ENCODE data around the gene KCNA10.

The KCNA10 gene

GRCh38 chr1:110549831-110550230 is 30.9 kb upstream of the KCNA10 start:
- peaks cover 28% of the 10 kb centered on the region for H3K27me3 ChIP-seq (ENCODE audit: control insufficient read depth, insufficient read depth, low read length)
- no peaks in the 10 kb centered on the region for H3K9me3 ChIP-seq (replicated peaks; ENCODE audit: low read length)
- no peak overlapping the region for H3K4me2 ChIP-seq (ENCODE audit: low read length)
- H3K4me1 ChIP-seq (ENCODE audit: control insufficient read depth, insufficient read depth, low read length) = no peaks in the 10 kb centered on the region
- H3K36me3 ChIP-seq (ENCODE audit: insufficient read depth, low read length) = no peaks in the 10 kb centered on the region
- H3K9ac ChIP-seq (ENCODE audit: low read depth, low read length) = no peak overlapping the region
- H3K4me3 ChIP-seq (ENCODE audit: low read length) = no peak overlapping the region

- Histone ChIP-seq H3K4me1 (ENCODE audit: control insufficient read depth, insufficient read depth, low read length) (no peaks in the 10 kb centered on the region), H3K9ac (ENCODE audit: low read depth, low read length) (no peak overlapping the region), H3K9me3 (replicated peaks; ENCODE audit: low read length) (no peaks in the 10 kb centered on the region), H3K4me3 (ENCODE audit: low read length) (no peak overlapping the region), H3K36me3 (ENCODE audit: insufficient read depth, low read length) (no peaks in the 10 kb centered on the region), H3K4me2 (ENCODE audit: low read length) (no peak overlapping the region), H3K27me3 (ENCODE audit: control insufficient read depth, insufficient read depth, low read length) (peaks cover 18% of the 10 kb centered on the region)
These were observed 29.4 kb upstream of the KCNA10 start for GRCh38 chr1:110548381-110548780.

- Histone ChIP-seq H3K4me2 (ENCODE audit: low read length) (no peak overlapping the region), H3K36me3 (ENCODE audit: insufficient read depth, low read length) (no peaks in the 10 kb centered on the region), H3K27me3 (ENCODE audit: control insufficient read depth, insufficient read depth, low read length) (peaks cover 7% of the 10 kb centered on the region), H3K9me3 (replicated peaks; ENCODE audit: low read length) (no peaks in the 10 kb centered on the region), H3K4me3 (ENCODE audit: low read length) (no peak overlapping the region), H3K9ac (ENCODE audit: low read depth, low read length) (no peak overlapping the region), H3K4me1 (ENCODE audit: control insufficient read depth, insufficient read depth, low read length) (no peaks in the 10 kb centered on the region)
These were observed 28.0 kb upstream of the KCNA10 start for GRCh38 chr1:110547017-110547416.

- H3K4me2 ChIP-seq (ENCODE audit: low read length) = no peak overlapping the region
- no peak overlapping the region for H3K9ac ChIP-seq (ENCODE audit: low read depth, low read length)
- H3K9me3 ChIP-seq (replicated peaks; ENCODE audit: low read length) = no peaks in the 10 kb centered on the region
- H3K27me3 ChIP-seq (ENCODE audit: control insufficient read depth, insufficient read depth, low read length) = peaks cover 4% of the 10 kb centered on the region
- no peaks in the 10 kb centered on the region for H3K4me1 ChIP-seq (ENCODE audit: control insufficient read depth, insufficient read depth, low read length)
- H3K36me3 ChIP-seq (ENCODE audit: insufficient read depth, low read length) = no peaks in the 10 kb centered on the region
- no peak overlapping the region for H3K4me3 ChIP-seq (ENCODE audit: low read length)
These were observed 26.5 kb upstream of the KCNA10 start for GRCh38 chr1:110545492-110545891.

- Histone ChIP-seq H3K4me3 (ENCODE audit: low read length) (no peak overlapping the region), H3K9me3 (replicated peaks; ENCODE audit: low read length) (no peaks in the 10 kb centered on the region), H3K9ac (ENCODE audit: low read depth, low read length) (no peak overlapping the region), H3K4me2 (ENCODE audit: low read length) (no peak overlapping the region), H3K36me3 (ENCODE audit: insufficient read depth, low read length) (no peaks in the 10 kb centered on the region), H3K4me1 (ENCODE audit: control insufficient read depth, insufficient read depth, low read length) (no peaks in the 10 kb centered on the region), H3K27me3 (ENCODE audit: control insufficient read depth, insufficient read depth, low read length) (peaks cover 4% of the 10 kb centered on the region)
These were observed 25.8 kb upstream of the KCNA10 start for GRCh38 chr1:110544753-110545152.

GRCh38 chr1:110542725-110543124 is 23.8 kb upstream of the KCNA10 start:
- no peak overlapping the region for H3K9ac ChIP-seq (ENCODE audit: low read depth, low read length)
- peaks cover 4% of the 10 kb centered on the region for H3K27me3 ChIP-seq (ENCODE audit: control insufficient read depth, insufficient read depth, low read length)

GRCh38 chr1:110541906-110542395 is 23.0 kb upstream of the KCNA10 start:
- H3K4me3 ChIP-seq (ENCODE audit: low read length) = no peak overlapping the region
- H3K9me3 ChIP-seq (replicated peaks; ENCODE audit: low read length) = no peaks in the 10 kb centered on the region
- H3K4me1 ChIP-seq (ENCODE audit: control insufficient read depth, insufficient read depth, low read length) = no peaks in the 10 kb centered on the region
- H3K36me3 ChIP-seq (ENCODE audit: insufficient read depth, low read length) = no peaks in the 10 kb centered on the region
- peaks cover 4% of the 10 kb centered on the region for H3K27me3 ChIP-seq (ENCODE audit: control insufficient read depth, insufficient read depth, low read length)
- no peak overlapping the region for H3K9ac ChIP-seq (ENCODE audit: low read depth, low read length)
- H3K4me2 ChIP-seq (ENCODE audit: low read length) = no peak overlapping the region

More at GRCh38 chr1:110542725-110543124, 23.8 kb upstream of the KCNA10 start:
- H3K4me2 ChIP-seq (ENCODE audit: low read length) = no peak overlapping the region
- H3K9me3 ChIP-seq (replicated peaks; ENCODE audit: low read length) = no peaks in the 10 kb centered on the region
- H3K36me3 ChIP-seq (ENCODE audit: insufficient read depth, low read length) = no peaks in the 10 kb centered on the region
- H3K4me1 ChIP-seq (ENCODE audit: control insufficient read depth, insufficient read depth, low read length) = no peaks in the 10 kb centered on the region
- H3K4me3 ChIP-seq (ENCODE audit: low read length) = no peak overlapping the region

GRCh38 chr1:110540891-110541685 is 22.1 kb upstream of the KCNA10 start:
- Histone ChIP-seq H3K27me3 (ENCODE audit: control insufficient read depth, insufficient read depth, low read length) (no peaks in the 10 kb centered on the region), H3K9me3 (replicated peaks; ENCODE audit: low read length) (no peaks in the 10 kb centered on the region), H3K4me1 (ENCODE audit: control insufficient read depth, insufficient read depth, low read length) (no peaks in the 10 kb centered on the region), H3K36me3 (ENCODE audit: insufficient read depth, low read length) (no peaks in the 10 kb centered on the region), H3K9ac (ENCODE audit: low read depth, low read length) (no peak overlapping the region), H3K4me2 (ENCODE audit: low read length) (no peak overlapping the region), H3K4me3 (ENCODE audit: low read length) (no peak overlapping the region)

- no peaks in the 10 kb centered on the region for H3K4me1 ChIP-seq (ENCODE audit: control insufficient read depth, insufficient read depth, low read length)
- no peak overlapping the region for H3K4me2 ChIP-seq (ENCODE audit: low read length)
- no peak overlapping the region for H3K4me3 ChIP-seq (ENCODE audit: low read length)
- no peaks in the 10 kb centered on the region for H3K36me3 ChIP-seq (ENCODE audit: insufficient read depth, low read length)
- no peaks in the 10 kb centered on the region for H3K9me3 ChIP-seq (replicated peaks; ENCODE audit: low read length)
- H3K9ac ChIP-seq (ENCODE audit: low read depth, low read length) = no peak overlapping the region
- H3K27me3 ChIP-seq (ENCODE audit: control insufficient read depth, insufficient read depth, low read length) = peaks cover 7% of the 10 kb centered on the region
These were observed 19.9 kb upstream of the KCNA10 start for GRCh38 chr1:110538921-110539320.

- no peak overlapping the region for H3K4me2 ChIP-seq (ENCODE audit: low read length)
- H3K4me3 ChIP-seq (ENCODE audit: low read length) = no peak overlapping the region
- H3K36me3 ChIP-seq (ENCODE audit: insufficient read depth, low read length) = no peaks in the 10 kb centered on the region
- no peaks in the 10 kb centered on the region for H3K9me3 ChIP-seq (replicated peaks; ENCODE audit: low read length)
- no peaks in the 10 kb centered on the region for H3K4me1 ChIP-seq (ENCODE audit: control insufficient read depth, insufficient read depth, low read length)
- H3K9ac ChIP-seq (ENCODE audit: low read depth, low read length) = no peak overlapping the region
- H3K27me3 ChIP-seq (ENCODE audit: control insufficient read depth, insufficient read depth, low read length) = peaks cover 11% of the 10 kb centered on the region
These were observed 19.1 kb upstream of the KCNA10 start for GRCh38 chr1:110538075-110538474.

- no peaks in the 10 kb centered on the region for H3K36me3 ChIP-seq (ENCODE audit: insufficient read depth, low read length)
- H3K9me3 ChIP-seq (replicated peaks; ENCODE audit: low read length) = no peaks in the 10 kb centered on the region
- H3K4me2 ChIP-seq (ENCODE audit: low read length) = no peak overlapping the region
- H3K27me3 ChIP-seq (ENCODE audit: control insufficient read depth, insufficient read depth, low read length) = peaks cover 19% of the 10 kb centered on the region
- no peaks in the 10 kb centered on the region for H3K4me1 ChIP-seq (ENCODE audit: control insufficient read depth, insufficient read depth, low read length)
- H3K9ac ChIP-seq (ENCODE audit: low read depth, low read length) = no peak overlapping the region
- no peak overlapping the region for H3K4me3 ChIP-seq (ENCODE audit: low read length)
These were observed 17.0 kb upstream of the KCNA10 start for GRCh38 chr1:110535985-110536384.

GRCh38 chr1:110533230-110533629 is 14.3 kb upstream of the KCNA10 start:
- no peaks in the 10 kb centered on the region for H3K36me3 ChIP-seq (ENCODE audit: insufficient read depth, low read length)
- no peaks in the 10 kb centered on the region for H3K9me3 ChIP-seq (replicated peaks; ENCODE audit: low read length)
- peaks cover 36% of the 10 kb centered on the region for H3K27me3 ChIP-seq (ENCODE audit: control insufficient read depth, insufficient read depth, low read length)
- H3K9ac ChIP-seq (ENCODE audit: low read depth, low read length) = no peak overlapping the region
- H3K4me2 ChIP-seq (ENCODE audit: low read length) = no peak overlapping the region
- no peaks in the 10 kb centered on the region for H3K4me1 ChIP-seq (ENCODE audit: control insufficient read depth, insufficient read depth, low read length)
- H3K4me3 ChIP-seq (ENCODE audit: low read length) = no peak overlapping the region

All from skeletal muscle satellite cell (primary cell).